HepG2 (cell line): ENCODE data around the gene MTIF3. TPM values are rescaled to one million over a fixed set of nuclear protein-coding genes. Genes with fewer than 3 reads are reported as not detected.
A peak's percentile ranks its signal among the peaks of the same experiment; 100 is the strongest.

Experiments used
- AGO1 ChIP-seq: fragments of 200-400 bp; formaldehyde crosslinking; IDR thresholded peaks from 2 replicates; pipeline ENCODE4 v1.6.1; 2017; ENCODE audit warnings: mild to moderate bottlenecking, low read depth, low read length, moderate library complexity; ENCODE audit not compliant: poor library complexity, severe bottlenecking
- GFI1 ChIP-seq: sonication (generic); formaldehyde crosslinking; IDR thresholded peaks from 2 replicates; pipeline ENCODE4 v1.5.0; 2020; ENCODE audit warnings: missing genetic modification reagents, mild to moderate bottlenecking, borderline replicate concordance
- HMG20A ChIP-seq: IDR thresholded peaks from 2 replicates; pipeline ENCODE4 v1.6.1; 2016; ENCODE audit warnings: borderline replicate concordance
- MIER2 ChIP-seq: IDR thresholded peaks from 2 replicates; pipeline ENCODE4 v1.6.1; 2016; ENCODE audit warnings: missing biosample characterization, missing genetic modification reagents
- NCOA5 ChIP-seq: sonication (generic); formaldehyde crosslinking; IDR thresholded peaks from 2 replicates; pipeline ENCODE4 v1.4.0; 2020; ENCODE audit warnings: missing genetic modification reagents
- NPAS2 ChIP-seq: sonication (generic); formaldehyde crosslinking; IDR thresholded peaks from 2 replicates; pipeline ENCODE4 v1.8.0; 2022; ENCODE audit warnings: mild to moderate bottlenecking, missing genetic modification reagents, borderline replicate concordance
- ONECUT2 ChIP-seq: sonication (generic); formaldehyde crosslinking; IDR thresholded peaks from 2 replicates; pipeline ENCODE4 v1.4.0; 2020; ENCODE audit warnings: missing genetic modification reagents
- RFX1 ChIP-seq: fragments of 450-650 bp; IDR thresholded peaks from 2 replicates; pipeline ENCODE4 v1.6.1; 2017
- SP140L ChIP-seq: sonication (generic); formaldehyde crosslinking; IDR thresholded peaks from 2 replicates; pipeline ENCODE4 v1.4.0; 2020; ENCODE audit warnings: missing genetic modification reagents, borderline replicate concordance
- STAT5B ChIP-seq: sonication (generic); formaldehyde crosslinking; IDR thresholded peaks from 2 replicates; pipeline ENCODE4 v1.4.0; 2020; ENCODE audit warnings: missing genetic modification reagents
- TOPORS ChIP-seq: sonication (generic); formaldehyde crosslinking; IDR thresholded peaks from 2 replicates; pipeline ENCODE4 v1.8.0; 2023; ENCODE audit warnings: mild to moderate bottlenecking, missing genetic modification reagents
- ZMAT3 ChIP-seq: sonication (generic); formaldehyde crosslinking; conservative IDR thresholded peaks from 2 replicates; pipeline ENCODE4 v1.7.0; 2021; ENCODE audit warnings: missing genetic modification reagents
- ZNF136 ChIP-seq: sonication (generic); formaldehyde crosslinking; IDR thresholded peaks from 2 replicates; pipeline ENCODE4 v1.8.1; 2022; ENCODE audit warnings: low read depth, mild to moderate bottlenecking, moderate library complexity, missing genetic modification reagents
- ZNF337 ChIP-seq: sonication (generic); formaldehyde crosslinking; IDR thresholded peaks from 2 replicates; pipeline ENCODE4 v1.5.1; 2020; ENCODE audit warnings: missing genetic modification reagents, low read depth, mild to moderate bottlenecking, borderline replicate concordance
- ZNF382 ChIP-seq: sonication (generic); formaldehyde crosslinking; IDR thresholded peaks from 2 replicates; pipeline ENCODE4 v1.5.0; 2020; ENCODE audit warnings: missing genetic modification reagents, mild to moderate bottlenecking, borderline replicate concordance
- ZNF430 ChIP-seq: sonication (generic); formaldehyde crosslinking; IDR thresholded peaks from 2 replicates; pipeline ENCODE4 v1.9.0; 2021; ENCODE audit warnings: mild to moderate bottlenecking, missing genetic modification reagents
- ZNF451 ChIP-seq: sonication (generic); formaldehyde crosslinking; IDR thresholded peaks from 2 replicates; pipeline ENCODE4 v1.5.0; 2020; ENCODE audit warnings: mild to moderate bottlenecking, missing genetic modification reagents
- ZNF547 ChIP-seq: sonication (generic); formaldehyde crosslinking; IDR thresholded peaks from 2 replicates; pipeline ENCODE4 v1.5.1; 2020; ENCODE audit warnings: mild to moderate bottlenecking, missing genetic modification reagents
- ZNF567 ChIP-seq: sonication (generic); formaldehyde crosslinking; IDR thresholded peaks from 2 replicates; pipeline ENCODE4 v1.8.1; 2023; ENCODE audit warnings: mild to moderate bottlenecking, missing genetic modification reagents, borderline replicate concordance
- polyA plus RNA-seq, 8 experiments: library from polyadenylated mRNA; depleted of rRNA in 3 of 8; stranded (reverse) in 7 of 8; unstranded in 1 of 8; fragments of >200 nt; fragmentation: Illumina TruSeq in 4 of 8; extraction: Trizol in 4 of 8; gene quantifications; 2 replicates each; pipeline versions ENCODE4 v1.2.1 to v1.2.3, GENCODE V29; 2011 to 2016; ENCODE audit warnings: low read depth in 4 of 8, missing spikeins in 1 of 8, mixed read lengths in 1 of 8; ENCODE audit not compliant: insufficient read depth in 1 of 8
- total RNA-seq, 5 experiments: library from RNA; depleted of rRNA; stranded (reverse); fragments of >200 nt; fragmentation: Illumina TruSeq; extraction: Trizol; gene quantifications; 2 replicates each; pipeline ENCODE4 v1.2.3, GENCODE V29; 2016; ENCODE audit warnings: low read depth in 1 of 5
- TF ChIP-seq, protein P1 (sequence below): sonication (generic); formaldehyde crosslinking; IDR thresholded peaks from 2 replicates; pipeline ENCODE4 v1.4.0; 2020; ENCODE audit warnings: mild to moderate bottlenecking, missing genetic modification reagents
- TF ChIP-seq, protein P2 (sequence below): sonication (generic); formaldehyde crosslinking; IDR thresholded peaks from 2 replicates; pipeline ENCODE4 v1.5.1; 2020; ENCODE audit warnings: missing genetic modification reagents, mild to moderate bottlenecking, borderline replicate concordance
- TF ChIP-seq, protein P3 (sequence below): IDR thresholded peaks from 2 replicates; pipeline ENCODE4 v1.6.1; 2016
- TF ChIP-seq, protein P4 (sequence below): sonication (generic); formaldehyde crosslinking; IDR thresholded peaks from 2 replicates; pipeline ENCODE4 v1.5.0; 2020; ENCODE audit warnings: mild to moderate bottlenecking, missing genetic modification reagents

MTIF3 gene
- total and polyA plus RNA-seq, 2 of the 13 experiments (the other 11 are each of a cell fraction or from before 2014, with no cell fraction given), result 33.7 to 40.6 TPM

DNA sequence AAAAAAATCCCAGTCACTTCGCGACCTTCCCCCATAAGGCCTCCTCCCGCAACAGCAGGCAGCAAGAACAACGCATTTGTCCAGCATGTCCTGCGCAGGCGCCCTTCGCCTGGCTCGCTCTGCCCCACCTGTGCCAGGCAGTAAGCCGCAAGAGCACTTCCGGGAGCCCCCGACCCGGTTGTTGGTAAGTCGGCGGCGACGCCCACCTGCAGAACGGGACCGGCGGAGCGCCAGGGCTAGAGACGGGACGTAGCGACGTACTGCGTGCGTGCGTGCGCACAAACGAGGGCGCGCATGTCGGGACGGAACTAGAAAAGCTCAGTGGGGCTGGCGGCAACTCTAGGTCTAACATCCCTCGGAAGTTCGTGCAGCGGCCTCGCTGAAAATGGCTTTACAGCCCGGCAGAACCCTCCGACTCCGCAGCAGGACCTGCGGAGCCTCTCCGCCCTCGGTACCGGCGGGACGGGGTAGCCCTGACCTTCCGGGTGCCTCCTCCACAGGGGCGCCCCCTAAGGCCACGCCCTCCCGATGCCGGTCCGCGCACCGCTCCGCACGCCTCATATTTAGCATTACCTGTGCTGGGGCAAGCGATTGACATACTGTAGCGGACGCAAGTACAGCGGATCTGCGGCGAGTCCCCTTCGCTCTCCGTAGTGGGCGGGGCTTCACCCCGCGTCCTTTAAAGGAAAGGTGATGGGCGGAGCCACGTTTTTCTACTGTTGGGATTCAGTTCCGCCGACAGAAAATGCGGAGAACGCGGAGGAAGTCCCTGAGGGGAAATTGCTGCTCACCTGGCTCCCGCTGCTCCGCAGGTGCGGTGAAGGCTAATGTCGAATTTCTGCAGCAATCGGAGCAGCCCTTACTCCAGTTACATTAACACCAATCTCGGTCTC is at the start of gene MTIF3 (continued):
- TF ChIP-seq GFI1 (CRISPR knock-in tag) (peak; percentile 51; the same call in 1 of the 2 replicates), ZNF382 (no peak), ZNF337 (peak; percentile 86), ZNF451 (CRISPR knock-in tag) (no peak), MIER2 (no peak), RFX1 (no peak), ZNF547 (CRISPR knock-in tag) (peak; percentile 89), ZNF430 (CRISPR knock-in tag) (peak; percentile 92), ZNF136 (CRISPR knock-in tag) (peak; percentile 92), STAT5B (CRISPR knock-in tag) (no peak), HMG20A (CRISPR knock-in tag) (no peak), SP140L (CRISPR knock-in tag) (no peak; the same call in 1 of the 2 replicates), ZNF567 (CRISPR knock-in tag) (0 out of 2 replicates have a peak, but pooled peaks have one; percentile 49), NPAS2 (no peak), ONECUT2 (CRISPR knock-in tag) (no peak), AGO1 (no peak), NCOA5 (CRISPR knock-in tag) (no peak), ZMAT3 (CRISPR knock-in tag) (0 out of 2 replicates have a peak, but pooled peaks have one; percentile 18), TOPORS (CRISPR knock-in tag) (no peak; the same call in 1 of the 2 replicates)
- TF ChIP-seq, protein P1, sequence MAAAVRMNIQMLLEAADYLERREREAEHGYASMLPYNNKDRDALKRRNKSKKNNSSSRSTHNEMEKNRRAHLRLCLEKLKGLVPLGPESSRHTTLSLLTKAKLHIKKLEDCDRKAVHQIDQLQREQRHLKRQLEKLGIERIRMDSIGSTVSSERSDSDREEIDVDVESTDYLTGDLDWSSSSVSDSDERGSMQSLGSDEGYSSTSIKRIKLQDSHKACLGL (CRISPR knock-in tag), result peak; percentile 51; the same call in 1 of the 2 replicates
- TF ChIP-seq, protein P2, sequence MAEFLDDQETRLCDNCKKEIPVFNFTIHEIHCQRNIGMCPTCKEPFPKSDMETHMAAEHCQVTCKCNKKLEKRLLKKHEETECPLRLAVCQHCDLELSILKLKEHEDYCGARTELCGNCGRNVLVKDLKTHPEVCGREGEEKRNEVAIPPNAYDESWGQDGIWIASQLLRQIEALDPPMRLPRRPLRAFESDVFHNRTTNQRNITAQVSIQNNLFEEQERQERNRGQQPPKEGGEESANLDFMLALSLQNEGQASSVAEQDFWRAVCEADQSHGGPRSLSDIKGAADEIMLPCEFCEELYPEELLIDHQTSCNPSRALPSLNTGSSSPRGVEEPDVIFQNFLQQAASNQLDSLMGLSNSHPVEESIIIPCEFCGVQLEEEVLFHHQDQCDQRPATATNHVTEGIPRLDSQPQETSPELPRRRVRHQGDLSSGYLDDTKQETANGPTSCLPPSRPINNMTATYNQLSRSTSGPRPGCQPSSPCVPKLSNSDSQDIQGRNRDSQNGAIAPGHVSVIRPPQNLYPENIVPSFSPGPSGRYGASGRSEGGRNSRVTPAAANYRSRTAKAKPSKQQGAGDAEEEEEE (CRISPR knock-in tag), result no peak; the same call in 1 of the 2 replicates
- TF ChIP-seq, protein P3, sequence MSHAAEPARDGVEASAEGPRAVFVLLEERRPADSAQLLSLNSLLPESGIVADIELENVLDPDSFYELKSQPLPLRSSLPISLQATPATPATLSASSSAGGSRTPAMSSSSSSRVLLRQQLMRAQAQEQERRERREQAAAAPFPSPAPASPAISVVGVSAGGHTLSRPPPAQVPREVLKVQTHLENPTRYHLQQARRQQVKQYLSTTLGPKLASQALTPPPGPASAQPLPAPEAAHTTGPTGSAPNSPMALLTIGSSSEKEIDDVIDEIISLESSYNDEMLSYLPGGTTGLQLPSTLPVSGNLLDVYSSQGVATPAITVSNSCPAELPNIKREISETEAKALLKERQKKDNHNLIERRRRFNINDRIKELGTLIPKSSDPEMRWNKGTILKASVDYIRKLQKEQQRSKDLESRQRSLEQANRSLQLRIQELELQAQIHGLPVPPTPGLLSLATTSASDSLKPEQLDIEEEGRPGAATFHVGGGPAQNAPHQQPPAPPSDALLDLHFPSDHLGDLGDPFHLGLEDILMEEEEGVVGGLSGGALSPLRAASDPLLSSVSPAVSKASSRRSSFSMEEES (CRISPR knock-in tag), result no peak
- TF ChIP-seq, protein P4, sequence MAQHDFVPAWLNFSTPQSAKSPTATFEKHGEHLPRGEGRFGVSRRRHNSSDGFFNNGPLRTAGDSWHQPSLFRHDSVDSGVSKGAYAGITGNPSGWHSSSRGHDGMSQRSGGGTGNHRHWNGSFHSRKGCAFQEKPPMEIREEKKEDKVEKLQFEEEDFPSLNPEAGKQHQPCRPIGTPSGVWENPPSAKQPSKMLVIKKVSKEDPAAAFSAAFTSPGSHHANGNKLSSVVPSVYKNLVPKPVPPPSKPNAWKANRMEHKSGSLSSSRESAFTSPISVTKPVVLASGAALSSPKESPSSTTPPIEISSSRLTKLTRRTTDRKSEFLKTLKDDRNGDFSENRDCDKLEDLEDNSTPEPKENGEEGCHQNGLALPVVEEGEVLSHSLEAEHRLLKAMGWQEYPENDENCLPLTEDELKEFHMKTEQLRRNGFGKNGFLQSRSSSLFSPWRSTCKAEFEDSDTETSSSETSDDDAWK, result no peak
